Endodermal cell (in vitro differentiated cells): ENCODE measurements around the gene PLEKHA5. TPM values are rescaled to one million over a fixed set of nuclear protein-coding genes. Genes with fewer than 3 reads are reported as not detected.

Experiments
- DNase-seq: peaks from one replicate; pipeline ENCODE4 v3.0.0-alpha.2; 2017
- H3K27ac ChIP-seq: 2 replicates; pipeline ENCODE4 v1.5.1; 2013; ENCODE audit warnings: mild to moderate bottlenecking, low read depth, low read length, moderate library complexity
- H3K27me3 ChIP-seq: 2 replicates; pipeline ENCODE4 v1.6.1; 2013; ENCODE audit warnings: mild to moderate bottlenecking, low read length, moderate library complexity; ENCODE audit not compliant: insufficient read depth, control insufficient read depth, poor library complexity, severe bottlenecking
- H3K36me3 ChIP-seq: 2 replicates; pipeline ENCODE4 v1.7.0; 2013; ENCODE audit warnings: mild to moderate bottlenecking, low read length, moderate library complexity; ENCODE audit not compliant: control insufficient read depth, insufficient read depth
- H3K4me1 ChIP-seq: one replicate; pipeline ENCODE4 v1.7.0; 2013; ENCODE audit warnings: low read length; ENCODE audit not compliant: control insufficient read depth, insufficient read depth
- H3K4me3 ChIP-seq: 2 replicates; pipeline ENCODE4 v1.5.1; 2013; ENCODE audit warnings: mild to moderate bottlenecking, low read length, moderate library complexity
- H3K9ac ChIP-seq: 2 replicates; pipeline ENCODE4 v1.6.1; 2013; ENCODE audit warnings: mild to moderate bottlenecking, low read length, moderate library complexity; ENCODE audit not compliant: poor library complexity, severe bottlenecking; ENCODE audit errors: extremely low read depth
- H3K9me3 ChIP-seq: 2 replicates; pipeline ENCODE4 v1.6.1; 2013; ENCODE audit warnings: mild to moderate bottlenecking, low read length, moderate library complexity; ENCODE audit not compliant: control insufficient read depth
- H3K27ac Mint-ChIP-seq: 2 replicates; pipeline ENCODE4 v1.8.0; 2020; ENCODE audit warnings: mixed read lengths
- H3K27me3 Mint-ChIP-seq: 2 replicates; pipeline ENCODE4 v1.8.0; 2021; ENCODE audit warnings: mild to moderate bottlenecking, mixed read lengths; ENCODE audit not compliant: insufficient read depth
- H3K36me3 Mint-ChIP-seq: 2 replicates; pipeline ENCODE4 v1.8.0; 2020; ENCODE audit warnings: low read depth, mixed read lengths
- H3K4me1 Mint-ChIP-seq: 2 replicates; pipeline ENCODE4 v1.8.0; 2020; ENCODE audit warnings: mixed read lengths
- H3K4me3 Mint-ChIP-seq: 2 replicates; pipeline ENCODE4 v1.8.0; 2020; ENCODE audit warnings: mild to moderate bottlenecking, moderate library complexity, mixed read lengths
- H3K9me3 Mint-ChIP-seq: 2 replicates; pipeline ENCODE4 v1.8.0; 2020; ENCODE audit warnings: mild to moderate bottlenecking, mixed read lengths
- CTCF ChIP-seq: fragments of 200-600 bp; sonication (generic); conservative IDR thresholded peaks from 2 replicates; pipeline ENCODE4 v1.5.0; 2021; ENCODE audit warnings: antibody characterized with exemption, mild to moderate bottlenecking
- WGBS, 2 experiments: methylation state at CpG; one replicate each; pipeline versions ENCODE4 v1.1.5 to v1.1.7; 2013; ENCODE audit warnings: missing lambda C conversion rate in 2 of 2, mixed read lengths in 1 of 2; ENCODE audit not compliant: insufficient coverage in 1 of 2, insufficient read length in 1 of 2; 5-methylcytosine and 5-hydroxymethylcytosine counted together
- total RNA-seq, 2 donors: library from RNA; stranded (reverse); fragmentation: NEBNext Ultra II Directional in 1 of 2; extraction: Animal tissue kit (Norgen Biotek cat#: 25700) in 1 of 2; gene quantifications; 2 replicates in 1 of 2; 3 replicates in 1 of 2; pipeline ENCODE4 v1.2.1, GENCODE V29; 2021

The PLEKHA5 gene
- total RNA-seq, 2 donors from 2014 or later: 48.5 to 139 TPM

DNA sequence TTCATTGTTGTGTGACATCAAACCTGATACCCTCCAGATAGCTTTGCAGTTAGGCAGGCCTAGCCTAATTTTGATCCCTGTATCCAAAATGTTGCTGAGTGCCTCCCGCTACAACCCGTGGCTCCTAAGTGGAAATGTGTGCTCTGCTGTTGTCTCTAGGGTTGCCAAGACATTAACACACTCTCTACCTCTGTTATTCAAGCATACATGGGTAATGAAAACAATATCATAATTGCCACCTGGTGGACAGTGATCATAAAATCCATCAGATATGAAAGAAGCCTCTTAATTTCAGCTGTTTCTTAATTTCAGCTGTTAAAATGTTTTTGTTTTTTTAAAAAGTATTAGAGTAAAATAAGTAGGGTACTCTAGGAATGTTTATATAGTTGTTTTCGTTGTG lies 93.5 kb downstream of the PLEKHA5 start:
- Histone ChIP-seq H3K36me3 (no peaks in the 10 kb centered on the region), H3K27me3 (no peaks in the 10 kb centered on the region), H3K9ac (no peak overlapping the region), H3K4me3 (no peak overlapping the region), H3K4me1 (peaks cover 7% of the 10 kb centered on the region), H3K27ac (no peak overlapping the region), H3K9me3 (peaks cover 5% of the 10 kb centered on the region)
- peak; percentile 62 for TF ChIP-seq CTCF
- WGBS, 2 experiments: 96 to 100% methylated on average over 2 to 3 of the region's 3 CpGs
- peaks cover 33% of the 10 kb centered on the region for H3K4me1 Mint-ChIP-seq
- no peak overlapping the region for H3K4me3 Mint-ChIP-seq
- peak overlapping the region; percentile 32 for H3K27ac Mint-ChIP-seq
- H3K27me3 Mint-ChIP-seq: no peaks in the 10 kb centered on the region
- DNase-seq: no peak
- H3K9me3 Mint-ChIP-seq: no peaks in the 10 kb centered on the region
- H3K36me3 Mint-ChIP-seq: peaks cover 27% of the 10 kb centered on the region

DNA sequence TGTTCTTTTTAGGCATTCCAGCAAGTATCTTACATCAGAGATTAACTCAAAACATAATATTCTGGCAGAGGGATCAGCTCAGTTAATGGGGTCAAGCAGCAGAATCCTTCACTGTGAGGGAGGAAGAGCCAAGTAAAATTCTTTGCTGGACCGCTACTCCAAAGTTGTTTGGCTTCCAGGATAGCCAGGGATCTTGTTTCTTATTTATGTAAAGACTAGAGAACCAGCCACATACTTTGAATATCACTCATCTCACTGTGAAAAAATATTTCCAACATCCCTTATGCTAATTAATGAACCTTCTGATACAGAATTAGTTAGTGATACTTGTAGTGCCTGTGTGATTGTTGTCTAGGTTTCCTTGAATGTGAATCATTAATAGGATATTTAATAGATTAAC lies 94.2 kb downstream of the PLEKHA5 start:
- peaks cover 1% of the 10 kb centered on the region for H3K36me3 ChIP-seq
- peaks cover 36% of the 10 kb centered on the region for H3K4me1 Mint-ChIP-seq
- TF ChIP-seq CTCF: no peak
- no peak overlapping the region for H3K27ac ChIP-seq
- peaks cover 8% of the 10 kb centered on the region for H3K4me1 ChIP-seq
- DNase-seq: no peak
- peaks cover 6% of the 10 kb centered on the region for H3K9me3 ChIP-seq
- no peak overlapping the region for H3K27ac Mint-ChIP-seq
- no peak overlapping the region for H3K4me3 Mint-ChIP-seq
- no peaks in the 10 kb centered on the region for H3K27me3 ChIP-seq
- no peak overlapping the region for H3K4me3 ChIP-seq
- 88% methylated on average over 1 of the region's 1 CpG; no CpG with 5 or more reads in 1 of the 2 experiments for WGBS, 2 experiments
- H3K36me3 Mint-ChIP-seq: peaks cover 34% of the 10 kb centered on the region
- peaks cover 4% of the 10 kb centered on the region for H3K9me3 Mint-ChIP-seq
- H3K9ac ChIP-seq: no peak overlapping the region
- no peaks in the 10 kb centered on the region for H3K27me3 Mint-ChIP-seq

DNA sequence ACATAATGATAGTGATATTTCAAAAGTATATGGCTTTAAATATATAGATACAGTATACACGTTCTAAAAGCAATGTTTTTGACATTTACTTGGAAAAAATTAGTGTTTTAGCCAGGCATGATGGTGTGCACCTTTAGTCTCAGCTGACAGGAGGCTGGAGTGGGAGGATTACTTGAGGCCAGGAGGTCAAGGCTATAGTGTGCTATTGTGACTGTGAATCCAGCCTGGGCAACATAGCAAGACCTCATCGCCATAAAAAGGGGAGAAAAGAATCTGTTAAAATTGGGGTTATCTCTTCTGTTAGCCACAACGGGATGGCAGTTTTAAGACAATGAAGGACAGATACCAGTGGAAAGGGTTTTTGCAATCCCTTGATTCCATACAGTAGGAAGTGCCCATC lies 95.2 kb downstream of the PLEKHA5 start:
- TF ChIP-seq CTCF: no peak
- Mint-ChIP-seq H3K27ac (no peak overlapping the region), H3K4me1 (peaks cover 35% of the 10 kb centered on the region)

More for the DNA sequence above, 95.2 kb downstream of the PLEKHA5 start:
- Histone ChIP-seq H3K4me3 (no peak overlapping the region), H3K9me3 (peaks cover 17% of the 10 kb centered on the region), H3K9ac (no peak overlapping the region), H3K27me3 (no peaks in the 10 kb centered on the region), H3K27ac (no peak overlapping the region), H3K36me3 (peaks cover 6% of the 10 kb centered on the region), H3K4me1 (peaks cover 8% of the 10 kb centered on the region)
- Mint-ChIP-seq H3K4me3 (no peak overlapping the region), H3K27me3 (no peaks in the 10 kb centered on the region), H3K36me3 (peaks cover 42% of the 10 kb centered on the region), H3K9me3 (peaks cover 15% of the 10 kb centered on the region)
- DNase-seq: no peak
- WGBS, 2 experiments: 99% methylated on average over 3 of the region's 3 CpGs; no CpG with 5 or more reads in 1 of the 2 experiments
